H1 (cell line): ENCODE data around the gene HJURP. TPM values are rescaled to one million over a fixed set of nuclear protein-coding genes. Genes with fewer than 3 reads are reported as not detected.

Experiments used
- CTCF ChIA-PET: fragments of 300-600 bp; sonication (Branson Sonifier 250); formaldehyde crosslinking; loops from one replicate; lab custom pipeline; 2021; ENCODE audit not compliant: partially characterized antibody; lab: Charles Lee
- POLR2A ChIA-PET: fragments of 300-600 bp; sonication (Branson Sonifier 250); formaldehyde crosslinking; loops from one replicate; lab custom pipeline; 2021; ENCODE audit warnings: inconsistent platforms; ENCODE audit not compliant: partially characterized antibody; lab: Charles Lee
- DNase-seq, 2 experiments: peaks; one replicate each; pipeline versions ENCODE4 v3.0.0 to v3.0.0-alpha.2; 2010 to 2022; ENCODE audit warnings: low spot score in 2 of 2, low read depth in 1 of 2, mixed read lengths in 1 of 2
- FAIRE-seq: peaks from 2 replicates; lab custom pipeline; 2011; peaks lifted over from hg19 to GRCh38; lab: Jason Lieb, UNC
- H2AFZ ChIP-seq: 2 replicates; pipeline ENCODE4 v1.8.1; 2012; ENCODE audit warnings: low read length, inconsistent platforms
- H2AK5ac ChIP-seq: 2 replicates; pipeline ENCODE4 v1.6.1; 2013; ENCODE audit warnings: low read depth, low read length
- H2BK120ac ChIP-seq: replicated peaks from 2 replicates; pipeline ENCODE3; 2013; ENCODE audit warnings: low read depth, low read length, inconsistent platforms
- H2BK12ac ChIP-seq: 2 replicates; pipeline ENCODE4 v1.6.1; 2013; ENCODE audit warnings: low read depth, low read length
- H2BK15ac ChIP-seq: 2 replicates; pipeline ENCODE4 v1.6.1; 2013; ENCODE audit warnings: low read length
- H2BK20ac ChIP-seq: 2 replicates; pipeline ENCODE4 v1.6.1; 2013; ENCODE audit warnings: low read length
- H2BK5ac ChIP-seq: 2 replicates; pipeline ENCODE4 v1.6.1; 2013; ENCODE audit warnings: low read depth, low read length
- H3K14ac ChIP-seq: 2 replicates; pipeline ENCODE4 v1.6.1; 2013; ENCODE audit warnings: inconsistent platforms; ENCODE audit not compliant: insufficient read length
- H3K18ac ChIP-seq: 2 replicates; pipeline ENCODE4 v1.6.1; 2013; ENCODE audit warnings: low read length; ENCODE audit errors: extremely low read depth
- H3K23ac ChIP-seq: 2 replicates; pipeline ENCODE4 v1.6.1; 2013; ENCODE audit warnings: inconsistent platforms; ENCODE audit not compliant: insufficient read length
- H3K23me2 ChIP-seq: 2 replicates; pipeline ENCODE4 v1.6.1; 2013; ENCODE audit warnings: low read depth, low read length
- H3K27ac ChIP-seq: 2 replicates; pipeline ENCODE4 v1.6.1; 2011; ENCODE audit warnings: low read depth, low read length, inconsistent platforms
- H3K27me3 ChIP-seq, 4 experiments: replicated peaks in 1 of 4; 1 replicate in 1 of 4; 2 replicates in 3 of 4; pipeline versions ENCODE4 v1.6.1 to v1.8.1; 2011 to 2013; ENCODE audit warnings: low read length in 3 of 4, mild to moderate bottlenecking in 3 of 4, inconsistent platforms in 2 of 4, mixed read lengths in 2 of 4, moderate library complexity in 1 of 4; ENCODE audit not compliant: control insufficient read depth in 3 of 4, insufficient read depth in 3 of 4; ENCODE audit errors: extremely low read depth in 1 of 4
- H3K36me3 ChIP-seq, 4 experiments: 2 replicates each; pipeline versions ENCODE4 v1.6.1 to v1.8.1; 2011 to 2013; ENCODE audit warnings: mild to moderate bottlenecking in 4 of 4, low read length in 3 of 4, moderate library complexity in 2 of 4, control low read depth in 1 of 4, inconsistent platforms in 1 of 4; ENCODE audit not compliant: insufficient read depth in 4 of 4, control insufficient read depth in 2 of 4
- H3K4ac ChIP-seq: replicated peaks from 2 replicates; pipeline ENCODE3; 2013; ENCODE audit warnings: low read length, low read depth, mixed read lengths, inconsistent platforms; ENCODE audit not compliant: insufficient read length
- H3K4me1 ChIP-seq, 4 experiments: replicated peaks in 1 of 4; 1 replicate in 1 of 4; 2 replicates in 3 of 4; pipeline versions ENCODE4 v1.6.1 to v1.8.1; 2011 to 2013; ENCODE audit warnings: low read length in 3 of 4, inconsistent platforms in 2 of 4, mixed read lengths in 1 of 4; ENCODE audit not compliant: insufficient read depth in 4 of 4, control insufficient read depth in 3 of 4
- H3K4me2 ChIP-seq, 2 experiments: 2 replicates each; pipeline versions ENCODE4 v1.6.1 to v1.8.1; 2011 to 2013; ENCODE audit warnings: low read depth in 2 of 2, low read length in 2 of 2, control low read depth in 1 of 2, inconsistent platforms in 1 of 2, mild to moderate bottlenecking in 1 of 2; ENCODE audit not compliant: insufficient read depth in 1 of 2
- H3K4me3 ChIP-seq, 4 experiments: fragments of 200-600, 300-600 bp in 1 of 4; sonication (generic), shearing (Covaris generic), sonication (Bioruptor Twin) in 1 of 4; 2 replicates each; pipeline versions ENCODE4 v1.5.1 to v1.8.1; 2011 to 2016; ENCODE audit warnings: low read length in 4 of 4, low read depth in 3 of 4, control low read depth in 2 of 4, inconsistent platforms in 2 of 4, mild to moderate bottlenecking in 2 of 4, mixed read lengths in 1 of 4, moderate library complexity in 1 of 4; ENCODE audit not compliant: insufficient read depth in 2 of 4; ENCODE audit errors: extremely low read depth in 1 of 4
- H3K56ac ChIP-seq: replicated peaks from 2 replicates; pipeline ENCODE3; 2013; ENCODE audit warnings: low read depth, mild to moderate bottlenecking, mixed read lengths, low read length, inconsistent platforms; ENCODE audit not compliant: insufficient read length
- H3K79me1 ChIP-seq: 2 replicates; pipeline ENCODE4 v1.6.1; 2013; ENCODE audit warnings: low read depth, low read length, control low read depth
- H3K79me2 ChIP-seq, 2 experiments: 2 replicates each; pipeline versions ENCODE4 v1.6.1 to v1.8.1; 2012 to 2013; ENCODE audit warnings: low read length in 2 of 2, mild to moderate bottlenecking in 2 of 2, inconsistent platforms in 1 of 2; ENCODE audit not compliant: insufficient read depth in 2 of 2, control insufficient read depth in 1 of 2
- H3K9ac ChIP-seq, 4 experiments: replicated peaks in 1 of 4; 1 replicate in 1 of 4; 2 replicates in 3 of 4; pipeline versions ENCODE4 v1.6.1 to v1.8.1; 2011 to 2013; ENCODE audit warnings: low read depth in 3 of 4, low read length in 3 of 4, control low read depth in 2 of 4, mild to moderate bottlenecking in 2 of 4, moderate library complexity in 2 of 4, inconsistent platforms in 1 of 4; ENCODE audit errors: extremely low read depth in 1 of 4
- H3K9me3 ChIP-seq, 2 experiments: 2 replicates each; pipeline versions ENCODE4 v1.6.1 to v1.8.1; 2012 to 2013; ENCODE audit warnings: mild to moderate bottlenecking in 2 of 2, moderate library complexity in 2 of 2, control low read depth in 1 of 2, inconsistent platforms in 1 of 2, low read depth in 1 of 2, low read length in 1 of 2, mixed read lengths in 1 of 2; ENCODE audit not compliant: insufficient read depth in 2 of 2
- H4K20me1 ChIP-seq, 2 experiments: replicated peaks in 1 of 2; 2 replicates each; pipeline versions ENCODE3 to v1.8.1; 2011 to 2013; ENCODE audit warnings: inconsistent platforms in 2 of 2, low read length in 2 of 2, mild to moderate bottlenecking in 1 of 2; ENCODE audit not compliant: insufficient read depth in 2 of 2, control insufficient read depth in 1 of 2
- H4K5ac ChIP-seq: 2 replicates; pipeline ENCODE4 v1.6.1; 2013; ENCODE audit warnings: low read length, low read depth, mixed read lengths, inconsistent platforms; ENCODE audit not compliant: insufficient read length
- H4K8ac ChIP-seq: 2 replicates; pipeline ENCODE4 v1.8.0; 2013; ENCODE audit warnings: mild to moderate bottlenecking, moderate library complexity, low read length, inconsistent platforms; ENCODE audit not compliant: insufficient read depth; ENCODE audit errors: extremely low read depth
- H4K91ac ChIP-seq: replicated peaks from 2 replicates; pipeline ENCODE3; 2013; ENCODE audit warnings: low read length, mixed read lengths, inconsistent platforms; ENCODE audit not compliant: insufficient read length
- CEBPB ChIP-seq: IDR thresholded peaks from 2 replicates; pipeline ENCODE4 v1.6.1; 2012; ENCODE audit warnings: low read depth, low read length
- EP300 ChIP-seq, 2 experiments: IDR thresholded peaks; 1 replicate in 1 of 2; 2 replicates in 1 of 2; pipeline ENCODE4 v1.6.1; 2011 to 2012; ENCODE audit warnings: low read depth in 2 of 2, low read length in 2 of 2, mild to moderate bottlenecking in 2 of 2, borderline replicate concordance in 1 of 2, inconsistent platforms in 1 of 2, moderate library complexity in 1 of 2
- KDM5A ChIP-seq: fragments of 200-600 bp; IDR thresholded peaks from 2 replicates; pipeline ENCODE4 v1.7.1; 2012; ENCODE audit warnings: mild to moderate bottlenecking, low read length, inconsistent platforms, mixed read lengths
- POLR2A ChIP-seq, 2 experiments: IDR thresholded peaks; 1 replicate in 1 of 2; 2 replicates in 1 of 2; pipeline ENCODE4 v1.6.1; 2011; ENCODE audit warnings: low read depth in 2 of 2, low read length in 2 of 2, mild to moderate bottlenecking in 2 of 2; ENCODE audit errors: control extremely low read depth in 1 of 2
- RBBP5 ChIP-seq: IDR thresholded peaks from 2 replicates; pipeline ENCODE4 v1.7.1; 2012; ENCODE audit warnings: low read depth, mild to moderate bottlenecking, inconsistent platforms, low read length, moderate library complexity, borderline replicate concordance
- SRF ChIP-seq: IDR thresholded peaks from 2 replicates; pipeline ENCODE4 v1.6.1; 2011; ENCODE audit warnings: mild to moderate bottlenecking, low read depth, low read length, moderate library complexity
- WGBS, 2 experiments: shearing (Covaris generic) in 1 of 2; methylation state at CpG; one replicate each; pipeline versions ENCODE4 v1.1.6 to v1.1.7; 2013 to 2015; ENCODE audit warnings: low lambda C conversion rate in 2 of 2, mixed read lengths in 2 of 2, inconsistent platforms in 1 of 2, low coverage in 1 of 2, missing lambda C conversion rate in 1 of 2; ENCODE audit not compliant: insufficient replicate concordance in 2 of 2, insufficient coverage in 1 of 2, insufficient read length in 1 of 2; ENCODE audit errors: extremely low coverage in 1 of 2, missing lambda C conversion rate in 1 of 2; 5-methylcytosine and 5-hydroxymethylcytosine counted together
- polyA plus RNA-seq, 7 experiments: library from polyadenylated mRNA; depleted of rRNA in 3 of 7; stranded (reverse) in 5 of 7; unstranded in 2 of 7; fragments of >200 nt in 5 of 7; fragments of 200-250 nt in 2 of 7; gene quantifications; 1 replicate in 5 of 7; 2 replicates in 1 of 7; 4 replicates in 1 of 7; pipeline versions ENCODE4 v1.2.1 to v1.2.3, GENCODE V29; 2011 to 2013; ENCODE audit warnings: missing spikeins in 2 of 7, mixed read lengths in 2 of 7
- total RNA-seq: library from RNA; stranded (reverse); fragmentation: NEBNext Ultra II Directional; extraction: Animal tissue kit (Norgen Biotek cat#: 25700); gene quantifications from 2 replicates; pipeline ENCODE4 v1.2.1, GENCODE V29; 2021

Gene HJURP
- total and polyA plus RNA-seq, 2 of the 8 experiments (the other 6 are each of a cell fraction or from before 2014, with no cell fraction given) = 49.3 to 60.5 TPM

DNA sequence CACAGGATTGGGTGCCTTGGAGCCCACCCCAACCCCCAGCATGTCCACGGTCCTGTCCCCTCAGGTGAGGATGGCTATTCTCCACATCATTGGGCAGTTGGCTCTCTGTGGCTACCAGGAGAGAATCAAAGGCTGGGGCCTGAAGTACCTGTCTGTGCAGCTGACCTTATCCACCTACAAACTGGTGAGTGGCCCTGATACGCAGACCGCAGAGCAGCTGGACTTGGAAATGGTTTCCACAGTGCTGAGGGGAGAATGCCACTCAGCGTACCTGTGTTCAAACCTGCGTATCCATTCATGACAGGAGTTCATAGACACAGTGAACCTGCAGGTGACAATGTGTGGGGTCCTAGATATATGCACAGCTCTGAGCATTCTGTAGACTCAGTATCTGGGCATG lies 54.6 kb downstream of the HJURP start:
- no peak for TF ChIP-seq CEBPB
- TF ChIP-seq RBBP5 = no peak
- TF ChIP-seq POLR2A (IDR thresholded peaks at IDR 0.05; ENCODE audit: control extremely low read depth in 1 of 2, low read depth in 2 of 2, low read length in 2 of 2) = no peak
- TF ChIP-seq KDM5A = no peak
- TF ChIP-seq EP300 (IDR thresholded peaks at IDR 0.05; ENCODE audit: borderline replicate concordance in 1 of 2, low read depth in 2 of 2, low read length in 2 of 2) = no peak
- no peak for TF ChIP-seq SRF
- TF ChIP-seq, all 59 proteins: peak for 0
- no peaks in the 10 kb centered on the region for H3K79me1 ChIP-seq
- H3K27me3 ChIP-seq = no peaks in the 10 kb centered on the region
- H3K79me2 ChIP-seq = no peaks in the 10 kb centered on the region
- H3K4ac ChIP-seq = no peak overlapping the region
- H3K9me3 ChIP-seq = peaks cover 0 to 4% of the 10 kb centered on the region in 2 experiments; a peak in 3 of 4 replicates
- ChIA-PET POLR2A (no interaction called here), CTCF (no interaction called here)
- H2BK5ac ChIP-seq = no peak overlapping the region
- no peak overlapping the region for H2BK120ac ChIP-seq
- H3K56ac ChIP-seq = no peak overlapping the region
- no peak overlapping the region for H3K27ac ChIP-seq
- DNase-seq = no peak
- no peak overlapping the region for H3K14ac ChIP-seq
- H4K8ac ChIP-seq = no peak overlapping the region
- FAIRE-seq = no peak
- H3K23me2 ChIP-seq = no peaks in the 10 kb centered on the region
- no peak overlapping the region for H2AFZ ChIP-seq
- H4K20me1 ChIP-seq = no peaks in the 10 kb centered on the region
- WGBS, 2 experiments = 50% methylated on average over 5 of the region's 5 CpGs; no CpG with 5 or more reads in 1 of the 2 experiments
- H3K18ac ChIP-seq = no peak overlapping the region
- no peak overlapping the region for H3K23ac ChIP-seq
- no peak overlapping the region for H4K91ac ChIP-seq
- H3K9ac ChIP-seq = no peak overlapping the region
- no peak overlapping the region for H2BK15ac ChIP-seq
- no peaks in the 10 kb centered on the region for H3K36me3 ChIP-seq
- no peak overlapping the region for H3K4me3 ChIP-seq
- H3K4me1 ChIP-seq = no peaks in the 10 kb centered on the region
- H2BK20ac ChIP-seq = no peak overlapping the region
- no peak overlapping the region for H2AK5ac ChIP-seq
- no peak overlapping the region for H4K5ac ChIP-seq
- no peak overlapping the region for H3K4me2 ChIP-seq
- no peak overlapping the region for H2BK12ac ChIP-seq
